Stomach smooth muscle (tissue), 2 donors: ENCODE results near the gene TMEM38B.
"Not testable (repeated sequence)": the region's sequence is repeated elsewhere in the genome, so short reads cannot be mapped to it uniquely, and the experiment has no call there.

Experiments
- H3K27ac ChIP-seq: one replicate; pipeline ENCODE4 v1.7.0; 2013; ENCODE audit warnings: mild to moderate bottlenecking, low read length, inconsistent platforms
- H3K27me3 ChIP-seq, 2 donors: one replicate each; pipeline ENCODE4 v1.7.0; 2013; ENCODE audit warnings: low read length in 2 of 2; ENCODE audit not compliant: insufficient read depth in 2 of 2, control insufficient read depth in 1 of 2
- H3K36me3 ChIP-seq, 2 donors: one replicate each; pipeline ENCODE4 v1.7.0; 2013; ENCODE audit warnings: low read length in 2 of 2; ENCODE audit not compliant: control insufficient read depth in 2 of 2, insufficient read depth in 2 of 2
- H3K4me1 ChIP-seq: one replicate; pipeline ENCODE4 v1.7.0; 2013; ENCODE audit warnings: low read length; ENCODE audit not compliant: control insufficient read depth, insufficient read depth
- H3K4me3 ChIP-seq, 2 donors: one replicate each; pipeline ENCODE4 v1.7.0; 2013; ENCODE audit warnings: low read length in 2 of 2
- H3K9ac ChIP-seq, 2 donors: one replicate each; pipeline ENCODE4 v1.7.0; 2013; ENCODE audit warnings: low read length in 2 of 2, mild to moderate bottlenecking in 1 of 2
- H3K9me3 ChIP-seq, 2 donors: one replicate each; pipeline ENCODE4 v1.7.0; 2013; ENCODE audit warnings: low read length in 2 of 2; ENCODE audit not compliant: control insufficient read depth in 2 of 2
- donor health status: healthy.
- donor health status: Pancreatic carcinoma.

TMEM38B gene

DNA sequence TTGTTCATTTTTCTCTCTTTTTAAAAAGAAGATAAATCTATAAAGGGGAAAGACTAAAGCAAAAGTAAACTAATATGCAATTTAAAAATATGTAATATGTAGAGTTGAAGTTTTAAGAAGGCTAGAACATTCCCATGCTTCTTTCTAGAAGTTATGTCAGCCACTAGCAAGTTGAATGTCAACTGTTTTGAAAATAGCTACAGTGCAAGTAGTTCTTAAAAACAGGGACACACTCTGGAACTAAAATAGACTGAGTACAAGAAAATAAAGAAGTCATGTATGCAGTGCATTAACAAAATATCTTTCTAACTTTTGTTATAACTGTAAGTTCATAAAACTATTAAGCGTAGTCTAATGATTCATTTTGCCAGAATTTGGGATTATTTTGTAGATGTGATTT, 7.9 kb downstream of the TMEM38B start:
- Histone ChIP-seq H3K27me3 (no peaks in the 10 kb centered on the region), H3K27ac (no peak overlapping the region), H3K36me3 (no peaks in the 10 kb centered on the region), H3K9me3 (no peaks in the 10 kb centered on the region), H3K9ac (no peak overlapping the region), H3K4me3 (no peak overlapping the region), H3K4me1 (no peaks in the 10 kb centered on the region)

DNA sequence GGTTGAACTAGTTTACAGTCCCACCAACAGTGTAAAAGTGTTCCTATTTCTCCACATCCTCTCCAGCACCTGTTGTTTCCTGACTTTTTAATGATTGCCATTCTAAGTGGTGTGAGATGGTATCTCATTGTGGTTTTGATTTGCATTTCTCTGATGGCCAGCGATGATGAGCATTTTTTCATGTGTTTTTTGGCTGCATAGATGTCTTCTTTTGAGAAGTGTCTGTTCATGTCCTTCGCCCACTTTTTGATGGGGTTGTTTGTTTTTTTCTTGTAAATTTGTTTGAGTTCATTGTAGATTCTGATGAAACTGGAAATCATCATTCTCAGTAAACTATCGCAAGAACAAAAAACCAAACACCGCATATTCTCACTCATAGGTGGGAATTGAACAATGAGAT, 9.3 kb downstream of the TMEM38B start:
- not testable (repeated sequence) for H3K36me3 ChIP-seq, H3K27ac ChIP-seq

GRCh38 chr9:105706156-105706555, 11.8 kb downstream of the TMEM38B start:
- Histone ChIP-seq H3K27ac (no peak overlapping the region), H3K27me3 (no peaks in the 10 kb centered on the region), H3K9me3 (no peaks in the 10 kb centered on the region), H3K9ac (no peak overlapping the region), H3K36me3 (peaks cover 2 to 3% of the 10 kb centered on the region in 2 donors), H3K4me3 (no peak overlapping the region), H3K4me1 (no peaks in the 10 kb centered on the region)

More for the DNA sequence above, 9.3 kb downstream of the TMEM38B start:
- H3K9me3 ChIP-seq, H3K9ac ChIP-seq, H3K27me3 ChIP-seq, H3K4me1 ChIP-seq, H3K4me3 ChIP-seq: not testable (repeated sequence)

GRCh38 chr9:105708405-105708804, 14.1 kb downstream of the TMEM38B start:
- Histone ChIP-seq H3K4me3 (no peak overlapping the region), H3K27me3 (no peaks in the 10 kb centered on the region), H3K36me3 (peaks cover 2 to 3% of the 10 kb centered on the region in 2 donors), H3K27ac (no peak overlapping the region), H3K4me1 (no peaks in the 10 kb centered on the region), H3K9me3 (no peaks in the 10 kb centered on the region), H3K9ac (no peak overlapping the region)

DNA sequence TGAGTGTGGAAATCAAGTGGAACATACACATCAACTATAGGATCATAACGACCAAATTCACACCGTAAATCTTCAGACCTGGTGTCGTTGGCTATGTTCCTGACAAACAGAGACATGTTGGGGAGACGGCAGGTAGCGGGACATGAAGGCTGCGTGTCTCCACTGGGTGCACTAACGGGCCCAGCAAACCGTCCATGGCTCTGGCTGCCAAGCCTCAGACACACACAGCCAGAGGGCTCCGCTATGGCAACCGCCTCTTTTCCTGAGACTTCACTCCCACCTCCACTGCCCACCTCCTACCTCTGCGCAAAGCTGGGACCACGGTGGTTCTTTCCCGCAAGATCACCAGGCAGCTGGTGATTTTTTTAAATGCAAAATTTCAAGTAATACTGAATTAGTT, 16.3 kb downstream of the TMEM38B start:
- Histone ChIP-seq H3K36me3 (peaks cover 2 to 3% of the 10 kb centered on the region in 2 donors), H3K27me3 (no peaks in the 10 kb centered on the region), H3K9ac (no peak overlapping the region), H3K9me3 (no peaks in the 10 kb centered on the region), H3K4me3 (no peak overlapping the region), H3K4me1 (no peaks in the 10 kb centered on the region), H3K27ac (no peak overlapping the region)

DNA sequence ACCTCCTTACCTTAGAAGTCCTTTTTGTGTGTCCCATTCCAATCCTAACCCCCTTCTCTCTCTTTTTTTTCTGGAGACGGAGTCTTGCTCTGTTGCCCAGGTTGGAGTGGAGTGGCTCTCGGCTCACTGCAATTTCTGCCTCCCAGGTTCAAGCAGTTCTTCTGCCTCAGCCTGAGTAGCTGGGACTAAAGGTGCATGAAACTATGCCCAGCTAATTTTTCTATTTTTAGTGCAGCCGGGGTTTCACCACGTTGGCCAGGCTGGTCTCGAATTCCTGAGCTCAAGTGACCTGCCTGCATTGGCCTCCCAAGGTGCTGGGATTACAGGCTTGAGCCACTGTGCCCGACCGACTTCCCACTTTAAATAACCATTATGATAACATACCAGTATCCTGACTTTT, 17.5 kb downstream of the TMEM38B start:
- Histone ChIP-seq H3K27me3 (no peaks in the 10 kb centered on the region), H3K27ac (no peak overlapping the region), H3K4me1 (no peaks in the 10 kb centered on the region), H3K9me3 (no peaks in the 10 kb centered on the region), H3K9ac (no peak overlapping the region), H3K36me3 (peaks cover 2 to 3% of the 10 kb centered on the region in 2 donors), H3K4me3 (no peak overlapping the region)

GRCh38 chr9:105712297-105712696, 18.0 kb downstream of the TMEM38B start:
- Histone ChIP-seq H3K4me1 (no peaks in the 10 kb centered on the region), H3K27ac (no peak overlapping the region), H3K9me3 (no peaks in the 10 kb centered on the region), H3K9ac (no peak overlapping the region), H3K27me3 (no peaks in the 10 kb centered on the region), H3K4me3 (no peak overlapping the region), H3K36me3 (peaks cover 2 to 3% of the 10 kb centered on the region in 2 donors)

DNA sequence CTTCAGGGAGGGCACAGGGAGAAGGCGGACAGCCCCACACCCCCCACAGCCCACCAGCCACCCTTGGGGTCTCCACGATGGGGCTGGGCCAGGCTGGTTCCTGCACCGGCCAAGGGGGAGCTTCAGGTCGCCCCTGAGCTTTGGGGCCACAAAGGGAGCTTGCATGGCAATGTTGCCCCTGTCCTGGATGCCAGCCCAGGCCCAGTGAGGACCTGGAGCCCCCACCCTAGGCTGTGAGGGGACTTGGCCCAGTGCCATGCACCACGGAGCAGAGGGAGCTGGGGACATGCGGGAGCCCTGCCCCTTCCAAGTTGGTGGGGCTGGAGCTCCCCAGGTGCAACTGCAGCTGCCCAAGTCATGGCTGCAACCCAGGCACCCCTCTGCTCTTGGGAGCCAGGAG, 18.4 kb downstream of the TMEM38B start:
- no peak overlapping the region for H3K27ac ChIP-seq
- no peaks in the 10 kb centered on the region for H3K4me1 ChIP-seq
- no peaks in the 10 kb centered on the region for H3K9me3 ChIP-seq
- peaks cover 2 to 3% of the 10 kb centered on the region in 2 donors for H3K36me3 ChIP-seq
- H3K4me3 ChIP-seq = no peak overlapping the region
- H3K9ac ChIP-seq = no peak overlapping the region
- H3K27me3 ChIP-seq = no peaks in the 10 kb centered on the region

DNA sequence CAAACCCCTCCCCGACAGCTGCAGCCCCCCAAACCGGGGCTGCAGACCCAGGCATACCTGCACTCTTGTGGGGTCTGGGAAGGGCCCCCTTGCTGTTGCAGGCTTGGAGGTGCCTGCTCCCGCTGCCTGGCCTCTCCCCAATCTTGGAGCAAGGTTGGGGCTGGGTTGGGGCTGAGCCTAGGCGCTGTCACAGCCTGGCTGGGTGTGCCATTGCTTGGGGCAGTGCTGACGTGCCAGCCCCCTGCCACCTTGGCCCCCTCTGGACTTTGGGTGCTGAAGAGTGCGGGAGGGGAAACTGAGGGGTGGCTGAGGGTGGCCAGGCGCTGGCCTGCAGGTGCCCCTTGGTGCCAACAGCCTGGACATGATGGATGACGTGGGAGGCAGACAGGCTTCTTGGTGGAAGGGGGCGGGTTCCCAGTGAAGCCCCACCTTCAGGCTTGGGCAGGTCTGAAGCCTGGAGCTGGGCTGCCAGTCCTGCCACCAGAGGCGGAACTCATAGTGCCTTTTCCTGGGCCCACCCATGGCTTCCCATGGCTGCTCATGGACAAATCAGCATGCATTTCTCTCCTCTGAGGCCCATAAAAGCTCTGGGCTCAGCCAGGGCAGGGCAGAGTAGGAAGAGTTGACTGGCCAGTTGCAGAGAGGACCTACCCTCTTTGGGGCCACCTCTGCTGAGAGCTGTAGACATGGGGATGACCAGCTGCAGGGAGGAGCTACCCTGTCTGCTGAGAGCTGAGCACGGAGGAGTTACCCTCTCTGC, 19.1 kb downstream of the TMEM38B start:
- Histone ChIP-seq H3K9ac (no peak overlapping the region), H3K27ac (no peak overlapping the region), H3K4me1 (no peaks in the 10 kb centered on the region), H3K36me3 (peaks cover 2 to 3% of the 10 kb centered on the region in 2 donors), H3K27me3 (no peaks in the 10 kb centered on the region), H3K9me3 (no peaks in the 10 kb centered on the region), H3K4me3 (no peak overlapping the region)

GRCh38 chr9:105714020-105714331, 19.6 kb downstream of the TMEM38B start:
- H3K27ac ChIP-seq = no peak overlapping the region
- no peaks in the 10 kb centered on the region for H3K9me3 ChIP-seq
- H3K4me3 ChIP-seq = no peak overlapping the region
- H3K36me3 ChIP-seq = peaks cover 2 to 3% of the 10 kb centered on the region in 2 donors
- no peak overlapping the region for H3K9ac ChIP-seq
- H3K4me1 ChIP-seq = no peaks in the 10 kb centered on the region
- H3K27me3 ChIP-seq = no peaks in the 10 kb centered on the region

- H3K36me3 ChIP-seq = no peaks in the 10 kb centered on the region
- no peaks in the 10 kb centered on the region for H3K4me1 ChIP-seq
- H3K9me3 ChIP-seq = no peaks in the 10 kb centered on the region
- no peak overlapping the region for H3K9ac ChIP-seq
- no peaks in the 10 kb centered on the region for H3K27me3 ChIP-seq
- no peak overlapping the region for H3K27ac ChIP-seq
- no peak overlapping the region for H3K4me3 ChIP-seq
Observed at GRCh38 chr9:105716146-105716545, 21.8 kb downstream of the TMEM38B start.
